ENCODE data around the gene USP21.

DNA sequence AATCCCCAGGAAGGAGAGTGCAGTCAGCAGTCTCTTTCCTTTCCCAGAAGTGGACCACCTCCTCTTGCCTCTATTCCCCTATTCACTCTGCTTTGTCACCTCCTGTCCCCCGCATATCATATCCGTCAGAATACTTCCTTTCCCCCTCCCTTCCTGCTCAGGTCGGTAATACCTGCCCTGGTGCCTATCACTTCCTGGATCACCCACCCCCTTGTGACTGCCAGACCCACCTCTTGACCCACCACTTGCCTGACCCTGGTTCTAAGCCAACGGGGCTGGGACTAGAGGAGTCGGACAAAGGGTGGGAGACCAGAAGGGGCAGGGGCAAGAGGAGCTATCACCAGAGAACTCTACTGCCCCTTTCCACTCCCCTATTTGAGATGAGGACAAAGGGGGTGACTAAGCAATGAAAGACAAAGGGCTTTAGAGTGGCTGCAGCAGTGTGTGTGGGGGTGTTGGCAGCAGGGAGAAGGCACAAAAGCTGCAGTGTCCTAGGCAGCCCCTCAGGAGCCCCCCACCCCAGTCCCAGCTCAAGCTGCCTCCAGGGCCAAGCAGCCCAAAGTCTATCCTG lies 41.2 kb downstream of the USP21 start:
- TF ChIP-seq POLR2A (IDR thresholded peaks at IDR 0.05; ENCODE audit: low read length) (no peak), GATA1 (IDR thresholded peaks at IDR 0.05; ENCODE audit: low read depth, low read length) (no peak)

Data from erythroblast (primary cell).